Spleen (tissue), 11 donors: ENCODE results near the gene LRCH3. TPM values are rescaled to one million over a fixed set of nuclear protein-coding genes. Genes with fewer than 3 reads are reported as not detected.

Experiments
- DNase-seq: peaks from one replicate; pipeline ENCODE4 v3.0.0-alpha.2; 2020
- H3K27ac ChIP-seq, 8 donors: fragments of 200-600 bp; sonication (generic) in 7 of 8; 1 replicate in 4 of 8; 2 replicates in 4 of 8; pipeline versions ENCODE4 v1.5.0 to v1.8.0; 2016 to 2021; ENCODE audit warnings: inconsistent platforms in 4 of 8, mild to moderate bottlenecking in 4 of 8, moderate library complexity in 1 of 8
- H3K27me3 ChIP-seq, 7 donors: fragments of 200-600 bp; sonication (generic) in 6 of 7; replicated peaks in 1 of 7; 1 replicate in 4 of 7; 2 replicates in 3 of 7; pipeline versions ENCODE4 v1.5.0 to v1.8.0; 2016 to 2021; ENCODE audit warnings: inconsistent platforms in 3 of 7, mild to moderate bottlenecking in 1 of 7
- H3K36me3 ChIP-seq, 6 donors: fragments of 200-600 bp; sonication (generic) in 5 of 6; 1 replicate in 4 of 6; 2 replicates in 2 of 6; pipeline versions ENCODE4 v1.5.0 to v1.8.0; 2016 to 2021; ENCODE audit warnings: inconsistent platforms in 2 of 6
- H3K4me1 ChIP-seq, 6 donors: fragments of 200-600 bp; sonication (generic) in 5 of 6; 1 replicate in 3 of 6; 2 replicates in 3 of 6; pipeline versions ENCODE4 v1.5.0 to v1.8.0; 2016 to 2021; ENCODE audit warnings: inconsistent platforms in 3 of 6
- H3K4me3 ChIP-seq, 8 donors: fragments of 200-600 bp; sonication (generic) in 7 of 8; 1 replicate in 4 of 8; 2 replicates in 4 of 8; pipeline versions ENCODE4 v1.5.0 to v1.8.0; 2016 to 2021; ENCODE audit warnings: inconsistent platforms in 4 of 8, mild to moderate bottlenecking in 4 of 8, moderate library complexity in 2 of 8
- H3K9me3 ChIP-seq, 8 donors: fragments of 200-600 bp; sonication (generic) in 7 of 8; 1 replicate in 4 of 8; 2 replicates in 4 of 8; pipeline versions ENCODE4 v1.5.0 to v1.8.0; 2016 to 2021; ENCODE audit warnings: inconsistent platforms in 4 of 8
- CTCF ChIP-seq, 11 experiments: fragments of 200-600 bp in 7 of 11; fragments of 450-650 bp in 4 of 11; sonication (generic) in 4 of 11; IDR thresholded peaks in 8 of 11; conservative IDR thresholded peaks in 3 of 11; 1 replicate in 7 of 11; 2 replicates in 4 of 11; pipeline versions ENCODE4 v1.4.0 to v1.8.0; 2016 to 2021; ENCODE audit warnings: antibody characterized with exemption in 11 of 11, inconsistent platforms in 4 of 11, mild to moderate bottlenecking in 1 of 11
- POLR2A ChIP-seq, 3 donors: fragments of 450-650 bp; IDR thresholded peaks; one replicate each; pipeline ENCODE4 v1.5.1; 2017; ENCODE audit warnings: antibody characterized with exemption in 3 of 3, mild to moderate bottlenecking in 1 of 3
- POLR2AphosphoS5 ChIP-seq, 3 donors: sonication (generic); formaldehyde crosslinking; IDR thresholded peaks; one replicate each; pipeline ENCODE4 v1.5.1; 2017; ENCODE audit warnings: antibody characterized with exemption in 3 of 3
- WGBS, 5 donors: extraction: QIAGEN DNeasy Blood & Tissue Kit in 3 of 5; methylation state at CpG; one replicate each; pipeline versions ENCODE4 v1.1.5 to v1.1.7; 2013 to 2018; 5-methylcytosine and 5-hydroxymethylcytosine counted together
- intact Hi-C: fragments of 100-400 bp; cut with DNase I; formaldehyde crosslinking; loops from one replicate; pipeline ENCODE4 v1.15.0; 2023; ENCODE audit warnings: low total_unique reads
- polyA plus RNA-seq, 3 donors: library from polyadenylated mRNA; stranded (reverse); fragments of 200-250 nt; gene quantifications; one replicate each; pipeline ENCODE4 v1.2.1, GENCODE V29; 2013
- total RNA-seq, 7 donors: library from RNA; depleted of rRNA in 3 of 7; stranded (reverse); fragments of >200 nt in 3 of 7; fragmentation: NEBNext Ultra II Directional in 4 of 7; extraction: Animal tissue kit (Norgen Biotek cat#: 25700) in 4 of 7; gene quantifications; one replicate each; pipeline versions ENCODE4 v1.1.0 to v1.2.1, GENCODE V29; 2016 to 2021
- donor health status: healthy with polysubstance abuse.
- donor health status: DM: no; HTN: no; CAD: no; lungs with moderate emphysema.
- donor health status: DM: no; HTN: no; CAD: no.
- donor health status: Bipolar disorder and iron deficiency.
- donor health status: healthy.
- donor health status: DM: no; HTN: no; CAD: no.
- donor health status: DM: yes; HTN: yes; CAD: no.

The LRCH3 gene
- total and polyA plus RNA-seq, 10 donors: 7.7 to 86.2 (median 67.0) TPM

GRCh38 chr3:197811343-197811742 lies 20.3 kb downstream of the LRCH3 start:
- no peak for DNase-seq
- H3K4me1 ChIP-seq: peaks cover 0 to 45% (median 19%) of the 10 kb centered on the region in 6 donors
- H3K36me3 ChIP-seq: peaks cover 0 to 10% (median 2%) of the 10 kb centered on the region in 6 donors
- TF ChIP-seq POLR2AphosphoS5 (IDR thresholded peaks at IDR 0.05) (no peak), CTCF (IDR thresholded peaks at IDR 0.05 in 8 of 11, conservative IDR thresholded peaks at IDR 0.05 in 3 of 11) (no peak), POLR2A (IDR thresholded peaks at IDR 0.05) (no peak)
- no peaks in the 10 kb centered on the region for H3K27me3 ChIP-seq
- WGBS, 5 donors: 63 to 90% (median 76%) methylated on average over 3 of the region's 3 CpGs
- no peak overlapping the region for H3K4me3 ChIP-seq
- peak overlapping the region in 4 of 8 donors; percentile 6 to 41 (median 18) for H3K27ac ChIP-seq
- H3K9me3 ChIP-seq: no peaks in the 10 kb centered on the region
- intact Hi-C loops: no loop called here

- Histone ChIP-seq H3K27me3 (no peaks in the 10 kb centered on the region), H3K36me3 (peaks cover 0 to 29% (median 3%) of the 10 kb centered on the region in 6 donors), H3K4me3 (no peak overlapping the region), H3K4me1 (peaks cover 0 to 28% (median 13%) of the 10 kb centered on the region in 6 donors), H3K9me3 (no peaks in the 10 kb centered on the region), H3K27ac (no peak overlapping the region)
- TF ChIP-seq CTCF (IDR thresholded peaks at IDR 0.05 in 8 of 11, conservative IDR thresholded peaks at IDR 0.05 in 3 of 11) (no peak), POLR2A (IDR thresholded peaks at IDR 0.05) (no peak), POLR2AphosphoS5 (IDR thresholded peaks at IDR 0.05) (no peak)
- no peak for DNase-seq
- intact Hi-C loops: no loop called here
- 91 to 98% (median 95%) methylated on average over 4 of the region's 4 CpGs for WGBS, 5 donors
Measured at GRCh38 chr3:197814372-197814771, 23.3 kb downstream of the LRCH3 start.

GRCh38 chr3:197820550-197821335 lies 29.7 kb downstream of the LRCH3 start:
- no peaks in the 10 kb centered on the region for H3K27me3 ChIP-seq
- H3K9me3 ChIP-seq: no peaks in the 10 kb centered on the region
- 73 to 83% (median 82%) methylated on average over 8 of the region's 8 CpGs for WGBS, 5 donors
- no peak for DNase-seq
- TF ChIP-seq CTCF (IDR thresholded peaks at IDR 0.05 in 8 of 11, conservative IDR thresholded peaks at IDR 0.05 in 3 of 11) (no peak), POLR2AphosphoS5 (IDR thresholded peaks at IDR 0.05) (peak in 1 of 3 donors; percentile 11)
- peaks cover 0 to 8% (median 2%) of the 10 kb centered on the region in 6 donors for H3K4me1 ChIP-seq
- intact Hi-C loops: no loop called here
- peaks cover 0 to 84% (median 28%) of the 10 kb centered on the region in 6 donors for H3K36me3 ChIP-seq
- H3K4me3 ChIP-seq: no peak overlapping the region
- no peak overlapping the region for H3K27ac ChIP-seq

GRCh38 chr3:197829397-197830045 lies 38.5 kb downstream of the LRCH3 start:
- Histone ChIP-seq H3K4me1 (peaks cover 0 to 9% (median 0%) of the 10 kb centered on the region in 6 donors), H3K27ac (no peak overlapping the region), H3K9me3 (no peaks in the 10 kb centered on the region), H3K27me3 (no peaks in the 10 kb centered on the region), H3K4me3 (no peak overlapping the region), H3K36me3 (peaks cover 0 to 95% (median 68%) of the 10 kb centered on the region in 6 donors)
- TF ChIP-seq POLR2AphosphoS5 (IDR thresholded peaks at IDR 0.05): no peak
- DNase-seq: no peak
- intact Hi-C loops: no loop called here
- 95 to 98% (median 97%) methylated on average over 3 of the region's 3 CpGs for WGBS, 5 donors
